Esophagus squamous epithelium (tissue), 4 donors: ENCODE data around the gene L1TD1.

ENCODE experiments used
- CTCF ChIP-seq, 6 experiments: fragments of 450-650 bp in 4 of 6; fragments of 200-600 bp in 2 of 6; sonication (generic) in 2 of 6; IDR thresholded peaks; one replicate each; pipeline ENCODE4 v1.5.1; 2016 to 2019; ENCODE audit warnings: antibody characterized with exemption in 6 of 6, mild to moderate bottlenecking in 4 of 6, moderate library complexity in 4 of 6
- POLR2A ChIP-seq, 4 donors: fragments of 450-650 bp; IDR thresholded peaks; one replicate each; pipeline ENCODE4 v1.6.1; 2017; ENCODE audit warnings: antibody characterized with exemption in 4 of 4, mild to moderate bottlenecking in 4 of 4, moderate library complexity in 3 of 4

GRCh38 chr1:62228883-62229187 is 34.2 kb downstream of the L1TD1 start:
- TF ChIP-seq CTCF (IDR thresholded peaks at IDR 0.05) (no peak), POLR2A (IDR thresholded peaks at IDR 0.05) (no peak)
